H9 (cell line): ENCODE measurements around the gene WDHD1. TPM values are rescaled to one million over a fixed set of nuclear protein-coding genes. Genes with fewer than 3 reads are reported as not detected.

ENCODE experiments used
- DNase-seq: peaks from one replicate; pipeline ENCODE4 v3.0.0-alpha.2; 2017
- H2AFZ ChIP-seq: one replicate; pipeline ENCODE4 v1.6.1; 2013; ENCODE audit warnings: mild to moderate bottlenecking, low read length, control low read depth, moderate library complexity
- H2AK5ac ChIP-seq: 2 replicates; pipeline ENCODE4 v1.6.1; 2013; ENCODE audit warnings: low read length, control low read depth, mixed read lengths; ENCODE audit not compliant: insufficient read length
- H2BK120ac ChIP-seq: one replicate; pipeline ENCODE4 v1.6.1; 2013; ENCODE audit warnings: low read depth, mild to moderate bottlenecking, low read length, control low read depth, inconsistent platforms; ENCODE audit not compliant: poor library complexity, severe bottlenecking
- H2BK12ac ChIP-seq: 2 replicates; pipeline ENCODE4 v1.6.1; 2013; ENCODE audit warnings: low read length, control low read depth, mixed read lengths, low read depth; ENCODE audit not compliant: insufficient read length
- H2BK15ac ChIP-seq: 2 replicates; pipeline ENCODE4 v1.6.1; 2013; ENCODE audit warnings: low read depth, low read length, control low read depth
- H2BK20ac ChIP-seq: one replicate; pipeline ENCODE4 v1.6.1; 2013; ENCODE audit warnings: low read depth, mild to moderate bottlenecking, low read length, control low read depth, inconsistent platforms; ENCODE audit not compliant: poor library complexity, severe bottlenecking
- H2BK5ac ChIP-seq: 2 replicates; pipeline ENCODE4 v1.6.1; 2013; ENCODE audit warnings: low read length, control low read depth, mixed read lengths; ENCODE audit not compliant: insufficient read length
- H3K14ac ChIP-seq: 2 replicates; pipeline ENCODE4 v1.6.1; 2013; ENCODE audit warnings: low read length, control low read depth; ENCODE audit not compliant: insufficient read depth
- H3K18ac ChIP-seq: 2 replicates; pipeline ENCODE4 v1.6.1; 2013; ENCODE audit warnings: low read depth, mild to moderate bottlenecking, mixed read lengths, low read length, control low read depth; ENCODE audit not compliant: insufficient read length
- H3K23ac ChIP-seq: 2 replicates; pipeline ENCODE4 v1.6.1; 2013; ENCODE audit warnings: low read length, control low read depth, mixed read lengths, low read depth; ENCODE audit not compliant: insufficient read length
- H3K23me2 ChIP-seq: 2 replicates; pipeline ENCODE4 v1.6.1; 2013; ENCODE audit warnings: low read depth, mild to moderate bottlenecking, mixed read lengths, low read length, control low read depth; ENCODE audit not compliant: insufficient read length, poor library complexity, severe bottlenecking
- H3K27ac ChIP-seq: 2 replicates; pipeline ENCODE4 v1.5.1; 2013; ENCODE audit warnings: low read length, control low read depth, mixed read lengths, low read depth; ENCODE audit not compliant: insufficient read length
- H3K27me3 ChIP-seq: 2 replicates; pipeline ENCODE4 v1.6.1; 2013; ENCODE audit warnings: low read length, control low read depth, inconsistent platforms; ENCODE audit not compliant: insufficient read depth
- H3K4ac ChIP-seq: 2 replicates; pipeline ENCODE4 v1.6.1; 2013; ENCODE audit warnings: low read depth, mild to moderate bottlenecking, control low read depth, inconsistent platforms, low read length, moderate library complexity
- H3K4me1 ChIP-seq: 2 replicates; pipeline ENCODE4 v1.6.1; 2013; ENCODE audit warnings: low read length, control low read depth, inconsistent platforms; ENCODE audit not compliant: insufficient read depth
- H3K4me2 ChIP-seq: 2 replicates; pipeline ENCODE4 v1.6.1; 2013; ENCODE audit warnings: low read length, control low read depth, mixed read lengths; ENCODE audit not compliant: insufficient read length, insufficient read depth
- H3K56ac ChIP-seq: 2 replicates; pipeline ENCODE4 v1.6.1; 2013; ENCODE audit warnings: low read depth, mild to moderate bottlenecking, mixed read lengths, low read length, control low read depth; ENCODE audit not compliant: insufficient read length
- H3K79me1 ChIP-seq: 2 replicates; pipeline ENCODE4 v1.6.1; 2013; ENCODE audit warnings: low read depth, mild to moderate bottlenecking, moderate library complexity, low read length, control low read depth, inconsistent platforms; ENCODE audit not compliant: insufficient read depth, poor library complexity, severe bottlenecking
- H3K79me2 ChIP-seq: 2 replicates; pipeline ENCODE4 v1.6.1; 2013; ENCODE audit warnings: low read length, control low read depth, inconsistent platforms; ENCODE audit not compliant: insufficient read depth
- H3K9ac ChIP-seq: 2 replicates; pipeline ENCODE4 v1.6.1; 2013; ENCODE audit warnings: low read length, control low read depth, mixed read lengths; ENCODE audit not compliant: insufficient read length; ENCODE audit errors: extremely low read depth
- H3K9me3 ChIP-seq: one replicate; pipeline ENCODE4 v1.6.1; 2013; ENCODE audit warnings: low read depth, low read length, inconsistent platforms; ENCODE audit not compliant: control insufficient read depth
- H3T11ph ChIP-seq: one replicate; pipeline ENCODE4 v1.6.1; 2013; ENCODE audit warnings: mild to moderate bottlenecking, low read length, control low read depth, inconsistent platforms
- H4K20me1 ChIP-seq: one replicate; pipeline ENCODE4 v1.6.1; 2013; ENCODE audit not compliant: control insufficient read depth, insufficient read length, insufficient read depth
- H4K5ac ChIP-seq: 2 replicates; pipeline ENCODE4 v1.6.1; 2013; ENCODE audit warnings: low read depth, mild to moderate bottlenecking, mixed read lengths, low read length, control low read depth; ENCODE audit not compliant: insufficient read length
- H4K8ac ChIP-seq: replicated peaks from 2 replicates; pipeline ENCODE4 v1.6.1; 2013; ENCODE audit warnings: low read length, control low read depth, mixed read lengths, low read depth; ENCODE audit not compliant: insufficient read length
- H4K91ac ChIP-seq: 2 replicates; pipeline ENCODE4 v1.6.1; 2013; ENCODE audit warnings: low read depth, mild to moderate bottlenecking, moderate library complexity, mixed read lengths, low read length, control low read depth; ENCODE audit not compliant: insufficient read length
- H3K27ac Mint-ChIP-seq, 3 experiments: 2 replicates in 2 of 3; 3 replicates in 1 of 3; pipeline ENCODE4 v1.8.0; 2020 to 2021; ENCODE audit warnings: mixed read lengths in 3 of 3, mild to moderate bottlenecking in 1 of 3, moderate library complexity in 1 of 3
- H3K27me3 Mint-ChIP-seq: 2 replicates; pipeline ENCODE4 v1.8.0; 2021; ENCODE audit warnings: low read depth, mild to moderate bottlenecking, moderate library complexity, mixed read lengths
- H3K36me3 Mint-ChIP-seq, 3 experiments: 2 replicates in 2 of 3; 3 replicates in 1 of 3; pipeline ENCODE4 v1.8.0; 2020 to 2021; ENCODE audit warnings: low read depth in 3 of 3, mixed read lengths in 3 of 3; ENCODE audit not compliant: insufficient read depth in 1 of 3
- H3K4me1 Mint-ChIP-seq, 2 experiments: 2 replicates each; pipeline ENCODE4 v1.8.0; 2020; ENCODE audit warnings: mixed read lengths in 2 of 2
- H3K4me3 Mint-ChIP-seq, 2 experiments: 2 replicates in 1 of 2; 3 replicates in 1 of 2; pipeline ENCODE4 v1.8.0; 2020 to 2021; ENCODE audit warnings: mild to moderate bottlenecking in 2 of 2, mixed read lengths in 2 of 2, moderate library complexity in 1 of 2
- H3K9me3 Mint-ChIP-seq, 2 experiments: 2 replicates in 1 of 2; 3 replicates in 1 of 2; pipeline ENCODE4 v1.8.0; 2020; ENCODE audit warnings: mild to moderate bottlenecking in 2 of 2, mixed read lengths in 2 of 2, moderate library complexity in 1 of 2
- total RNA-seq: library from RNA; stranded (reverse); gene quantifications from 2 replicates; pipeline ENCODE4 v1.2.1, GENCODE V29; 2021
- TF ChIP-seq, protein P1 (sequence below): fragments of 200-600 bp; sonication (generic); conservative IDR thresholded peaks from 3 replicates; pipeline ENCODE4 v1.8.0; 2021; ENCODE audit warnings: antibody characterized with exemption, mild to moderate bottlenecking

The WDHD1 gene
- total RNA-seq, 1 experiment from 2014 or later: 93.7 TPM

DNA sequence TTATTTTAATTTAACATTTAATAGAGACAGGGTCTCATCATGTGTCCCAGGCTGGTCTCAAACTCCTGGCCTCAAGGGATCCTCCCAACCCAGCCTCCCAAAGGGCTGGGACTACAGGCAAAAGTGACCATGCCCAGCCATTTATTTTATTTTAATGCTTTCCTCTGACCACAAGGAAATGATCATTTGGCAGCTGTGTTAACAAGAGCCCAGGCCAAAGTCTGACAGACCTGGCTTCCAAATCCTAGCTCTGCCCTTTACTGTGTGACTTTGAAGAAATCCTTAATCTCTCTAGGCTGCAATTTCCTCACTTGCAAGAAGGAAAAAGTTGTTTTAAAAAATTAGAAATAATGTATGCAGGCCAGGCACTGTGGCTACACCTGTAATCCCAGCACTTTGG is 107.6 kb downstream of the WDHD1 start:
- TF ChIP-seq, protein P1, sequence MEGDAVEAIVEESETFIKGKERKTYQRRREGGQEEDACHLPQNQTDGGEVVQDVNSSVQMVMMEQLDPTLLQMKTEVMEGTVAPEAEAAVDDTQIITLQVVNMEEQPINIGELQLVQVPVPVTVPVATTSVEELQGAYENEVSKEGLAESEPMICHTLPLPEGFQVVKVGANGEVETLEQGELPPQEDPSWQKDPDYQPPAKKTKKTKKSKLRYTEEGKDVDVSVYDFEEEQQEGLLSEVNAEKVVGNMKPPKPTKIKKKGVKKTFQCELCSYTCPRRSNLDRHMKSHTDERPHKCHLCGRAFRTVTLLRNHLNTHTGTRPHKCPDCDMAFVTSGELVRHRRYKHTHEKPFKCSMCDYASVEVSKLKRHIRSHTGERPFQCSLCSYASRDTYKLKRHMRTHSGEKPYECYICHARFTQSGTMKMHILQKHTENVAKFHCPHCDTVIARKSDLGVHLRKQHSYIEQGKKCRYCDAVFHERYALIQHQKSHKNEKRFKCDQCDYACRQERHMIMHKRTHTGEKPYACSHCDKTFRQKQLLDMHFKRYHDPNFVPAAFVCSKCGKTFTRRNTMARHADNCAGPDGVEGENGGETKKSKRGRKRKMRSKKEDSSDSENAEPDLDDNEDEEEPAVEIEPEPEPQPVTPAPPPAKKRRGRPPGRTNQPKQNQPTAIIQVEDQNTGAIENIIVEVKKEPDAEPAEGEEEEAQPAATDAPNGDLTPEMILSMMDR: no peak
- Histone ChIP-seq H4K5ac (no peak overlapping the region), H3K56ac (no peak overlapping the region), H3K4me2 (no peak overlapping the region), H4K91ac (no peak overlapping the region), H3K9ac (no peak overlapping the region), H3K27ac (no peak overlapping the region), H3K23me2 (no peaks in the 10 kb centered on the region), H3K23ac (no peak overlapping the region), H3K79me2 (no peaks in the 10 kb centered on the region), H3T11ph (no peak overlapping the region), H2AK5ac (no peak overlapping the region), H3K27me3 (no peaks in the 10 kb centered on the region), H4K8ac (no peak overlapping the region), H2BK15ac (no peak overlapping the region), H2BK12ac (no peak overlapping the region), H3K18ac (no peak overlapping the region), H3K14ac (no peak overlapping the region), H2BK120ac (no peak overlapping the region), H3K4ac (no peak overlapping the region), H2BK20ac (no peak overlapping the region), H3K4me1 (no peaks in the 10 kb centered on the region), H4K20me1 (no peaks in the 10 kb centered on the region), H3K9me3 (no peaks in the 10 kb centered on the region), H2BK5ac (no peak overlapping the region), H2AFZ (no peak overlapping the region), H3K79me1 (no peaks in the 10 kb centered on the region)
- DNase-seq: no peak
- H3K27ac Mint-ChIP-seq: no peak overlapping the region
- no peaks in the 10 kb centered on the region for H3K9me3 Mint-ChIP-seq
- no peaks in the 10 kb centered on the region; the same call in 1 of the 2 replicates for H3K27me3 Mint-ChIP-seq
- no peaks in the 10 kb centered on the region for H3K4me1 Mint-ChIP-seq
- H3K36me3 Mint-ChIP-seq: no peaks in the 10 kb centered on the region
- no peak overlapping the region for H3K4me3 Mint-ChIP-seq
